Measurements from ENCODE around the gene WDFY4.

Gene WDFY4

GRCh38 chr10:48788554-48788953, 103.9 kb downstream of the WDFY4 start:
- DNase-seq: no peak
- H3K36me3 Mint-ChIP-seq (ENCODE audit: low read depth): no peaks in the 10 kb centered on the region
- no peak overlapping the region for H3K4me3 Mint-ChIP-seq
- H3K4me1 Mint-ChIP-seq: no peaks in the 10 kb centered on the region
- H3K9me3 Mint-ChIP-seq: peaks cover 8% of the 10 kb centered on the region
- H3K27me3 Mint-ChIP-seq (ENCODE audit: low read depth, poor library complexity): peaks cover 38% of the 10 kb centered on the region
- no peak for TF ChIP-seq CTCF (IDR thresholded peaks at IDR 0.05)
- no peak overlapping the region for H3K27ac Mint-ChIP-seq

GRCh38 chr10:48789486-48790456, 105.1 kb downstream of the WDFY4 start:
- no peak for TF ChIP-seq CTCF (IDR thresholded peaks at IDR 0.05)
- H3K27me3 Mint-ChIP-seq (ENCODE audit: low read depth, poor library complexity): peaks cover 38% of the 10 kb centered on the region
- no peak overlapping the region for H3K27ac Mint-ChIP-seq
- no peaks in the 10 kb centered on the region for H3K4me1 Mint-ChIP-seq
- no peaks in the 10 kb centered on the region for H3K36me3 Mint-ChIP-seq (ENCODE audit: low read depth)
- DNase-seq: no peak
- peaks cover 8% of the 10 kb centered on the region for H3K9me3 Mint-ChIP-seq
- no peak overlapping the region for H3K4me3 Mint-ChIP-seq

GRCh38 chr10:48790457-48791044, 105.9 kb downstream of the WDFY4 start:
- Mint-ChIP-seq H3K27me3 (ENCODE audit: low read depth, poor library complexity) (peaks cover 38% of the 10 kb centered on the region), H3K27ac (no peak overlapping the region), H3K4me1 (no peaks in the 10 kb centered on the region), H3K9me3 (peaks cover 3% of the 10 kb centered on the region), H3K36me3 (ENCODE audit: low read depth) (no peaks in the 10 kb centered on the region), H3K4me3 (no peak overlapping the region)
- no peak for DNase-seq
- TF ChIP-seq CTCF (IDR thresholded peaks at IDR 0.05): no peak

GRCh38 chr10:48791267-48791928, 106.7 kb downstream of the WDFY4 start:
- no peaks in the 10 kb centered on the region for H3K36me3 Mint-ChIP-seq (ENCODE audit: low read depth)
- no peaks in the 10 kb centered on the region for H3K9me3 Mint-ChIP-seq
- no peak overlapping the region for H3K27ac Mint-ChIP-seq
- H3K4me3 Mint-ChIP-seq: no peak overlapping the region
- TF ChIP-seq CTCF (IDR thresholded peaks at IDR 0.05): no peak
- H3K4me1 Mint-ChIP-seq: no peaks in the 10 kb centered on the region
- no peak for DNase-seq
- peaks cover 38% of the 10 kb centered on the region for H3K27me3 Mint-ChIP-seq (ENCODE audit: low read depth, poor library complexity)

GRCh38 chr10:48792121-48792520, 107.4 kb downstream of the WDFY4 start:
- TF ChIP-seq CTCF (IDR thresholded peaks at IDR 0.05): no peak
- H3K4me3 Mint-ChIP-seq: no peak overlapping the region
- no peaks in the 10 kb centered on the region for H3K36me3 Mint-ChIP-seq (ENCODE audit: low read depth)
- no peaks in the 10 kb centered on the region for H3K9me3 Mint-ChIP-seq
- H3K27me3 Mint-ChIP-seq (ENCODE audit: low read depth, poor library complexity): peaks cover 34% of the 10 kb centered on the region
- no peak overlapping the region for H3K27ac Mint-ChIP-seq
- H3K4me1 Mint-ChIP-seq: no peaks in the 10 kb centered on the region
- no peak for DNase-seq
